BJ (cell line): ENCODE measurements around the gene SLC8A1. TPM values are rescaled to one million over a fixed set of nuclear protein-coding genes. Genes with fewer than 3 reads are reported as not detected.

Source experiments
- CTCF ChIA-PET: fragments of 350-600 bp; formaldehyde crosslinking; extraction: SDS; loops from one replicate; lab custom pipeline; 2021; ENCODE audit warnings: antibody characterized with exemption, inconsistent platforms; lab: Yijun Ruan, JAX
- POLR2A ChIA-PET: fragments of 300-600 bp; sonication (Branson Sonifier 250); formaldehyde crosslinking; extraction: SDS; loops from one replicate; lab custom pipeline; 2021; ENCODE audit warnings: antibody characterized with exemption; lab: Charles Lee
- DNase-seq: peaks from one replicate; pipeline ENCODE4 v3.0.0-alpha.2; 2011; ENCODE audit warnings: low read depth
- H3K27me3 ChIP-seq: 2 replicates; pipeline ENCODE4 v1.6.0; 2011; ENCODE audit warnings: low read length; ENCODE audit not compliant: control insufficient read depth, insufficient read depth
- H3K36me3 ChIP-seq: 2 replicates; pipeline ENCODE4 v1.5.1; 2011; ENCODE audit warnings: low read length; ENCODE audit not compliant: control insufficient read depth, insufficient read depth
- H3K4me3 ChIP-seq: 2 replicates; pipeline ENCODE4 v1.5.1; 2011; ENCODE audit warnings: low read depth, mild to moderate bottlenecking, control low read depth, low read length
- polyA plus RNA-seq: library from polyadenylated mRNA; depleted of rRNA; stranded (reverse); fragments of >200 nt; gene quantifications from 2 replicates; pipeline ENCODE4 v1.2.3, GENCODE V29; 2011
- TF ChIP-seq, protein P1 (sequence below): IDR thresholded peaks from 2 replicates; pipeline ENCODE4 v1.5.1; 2011; ENCODE audit warnings: low read depth, mild to moderate bottlenecking, control low read depth, inconsistent platforms, low read length, moderate library complexity; ENCODE audit not compliant: insufficient read depth

The SLC8A1 gene
- polyA plus RNA-seq, 1 experiment, result 18.5 TPM

DNA sequence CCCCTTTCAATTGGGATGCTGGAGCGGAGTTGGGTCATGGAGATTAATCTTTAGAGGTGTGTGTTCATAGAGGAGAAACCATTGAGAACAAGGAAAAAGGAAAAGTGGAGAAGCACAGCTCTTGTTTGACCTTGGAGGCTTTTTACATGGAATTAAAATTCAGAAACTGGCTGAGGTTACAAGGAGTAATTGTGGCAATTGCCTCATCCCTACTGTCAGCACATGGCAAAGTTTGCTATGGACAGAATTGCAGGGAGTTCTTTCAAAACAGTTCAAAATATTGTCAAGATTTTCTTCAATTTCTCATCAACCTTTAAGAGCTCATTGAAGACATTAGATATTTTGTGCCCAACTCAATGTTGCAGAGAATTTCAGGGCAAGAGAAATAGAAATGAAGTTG, 232.7 kb downstream of the SLC8A1 start:
- ChIA-PET CTCF (no interaction called here), POLR2A (no interaction called here)
- Histone ChIP-seq H3K27me3 (no peaks in the 10 kb centered on the region), H3K36me3 (no peaks in the 10 kb centered on the region), H3K4me3 (no peak overlapping the region)
- no peak for DNase-seq
- TF ChIP-seq, protein P1, sequence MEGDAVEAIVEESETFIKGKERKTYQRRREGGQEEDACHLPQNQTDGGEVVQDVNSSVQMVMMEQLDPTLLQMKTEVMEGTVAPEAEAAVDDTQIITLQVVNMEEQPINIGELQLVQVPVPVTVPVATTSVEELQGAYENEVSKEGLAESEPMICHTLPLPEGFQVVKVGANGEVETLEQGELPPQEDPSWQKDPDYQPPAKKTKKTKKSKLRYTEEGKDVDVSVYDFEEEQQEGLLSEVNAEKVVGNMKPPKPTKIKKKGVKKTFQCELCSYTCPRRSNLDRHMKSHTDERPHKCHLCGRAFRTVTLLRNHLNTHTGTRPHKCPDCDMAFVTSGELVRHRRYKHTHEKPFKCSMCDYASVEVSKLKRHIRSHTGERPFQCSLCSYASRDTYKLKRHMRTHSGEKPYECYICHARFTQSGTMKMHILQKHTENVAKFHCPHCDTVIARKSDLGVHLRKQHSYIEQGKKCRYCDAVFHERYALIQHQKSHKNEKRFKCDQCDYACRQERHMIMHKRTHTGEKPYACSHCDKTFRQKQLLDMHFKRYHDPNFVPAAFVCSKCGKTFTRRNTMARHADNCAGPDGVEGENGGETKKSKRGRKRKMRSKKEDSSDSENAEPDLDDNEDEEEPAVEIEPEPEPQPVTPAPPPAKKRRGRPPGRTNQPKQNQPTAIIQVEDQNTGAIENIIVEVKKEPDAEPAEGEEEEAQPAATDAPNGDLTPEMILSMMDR, result no peak

GRCh38 chr2:40218679-40219078, 233.2 kb downstream of the SLC8A1 start:
- POLR2A ChIA-PET, result no interaction called here
- DNase-seq, result no peak
- CTCF ChIA-PET, result no interaction called here

DNA sequence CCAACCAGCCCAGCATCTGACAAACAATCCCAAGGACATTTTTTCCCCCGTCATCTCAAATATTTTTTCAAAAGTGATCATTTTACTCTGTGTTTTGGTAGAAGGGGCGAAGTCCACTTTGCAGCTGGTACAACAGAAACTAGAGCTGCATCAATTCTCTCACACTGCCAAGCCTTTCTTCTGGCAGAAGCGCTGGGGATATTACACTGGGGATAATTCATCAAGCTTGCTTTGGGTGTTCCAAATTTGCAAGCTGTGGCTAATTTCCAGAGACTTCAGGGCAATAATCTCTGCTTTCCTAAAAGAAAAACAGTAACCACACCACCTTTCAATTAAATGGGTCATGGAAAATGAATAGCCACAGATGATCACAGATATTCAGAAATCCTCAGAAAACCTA, 238.3 kb downstream of the SLC8A1 start:
- Histone ChIP-seq H3K4me3 (no peak overlapping the region), H3K36me3 (no peaks in the 10 kb centered on the region), H3K27me3 (no peaks in the 10 kb centered on the region)
- CTCF ChIA-PET, result interaction anchor here (0.8 to 2.4 kb wide), 11 partner anchors 11 to 546 kb away, joined by 3 to 14 read pairs (median 3); no protein-coding TSS in a partner anchor
- TF ChIP-seq, protein P1, result no peak
- no peak for DNase-seq
- POLR2A ChIA-PET, result interaction anchor here (1.0 kb wide), 1 partner anchor 68 kb away, joined by 3 read pairs; no protein-coding TSS in a partner anchor

More at GRCh38 chr2:40218679-40219078, 233.2 kb downstream of the SLC8A1 start:
- Histone ChIP-seq H3K36me3 (no peaks in the 10 kb centered on the region), H3K4me3 (no peak overlapping the region), H3K27me3 (no peaks in the 10 kb centered on the region)
- TF ChIP-seq, protein P1, result no peak

- POLR2A ChIA-PET, result interaction anchor here (0.6 to 1.0 kb wide), 2 partner anchors 68 to 171 kb away, joined by 3 read pairs; no protein-coding TSS in a partner anchor
- CTCF ChIA-PET, result interaction anchor here (0.6 to 2.4 kb wide), 17 partner anchors 10 to 546 kb away, joined by 3 to 14 read pairs (median 3); no protein-coding TSS in a partner anchor
Observed at GRCh38 chr2:40213071-40213470, 238.8 kb downstream of the SLC8A1 start.

GRCh38 chr2:40210968-40211353, 240.9 kb downstream of the SLC8A1 start:
- CTCF ChIA-PET, result no interaction called here

More at GRCh38 chr2:40213071-40213470, 238.8 kb downstream of the SLC8A1 start:
- Histone ChIP-seq H3K36me3 (no peaks in the 10 kb centered on the region), H3K4me3 (no peak overlapping the region), H3K27me3 (no peaks in the 10 kb centered on the region)
- TF ChIP-seq, protein P1, result peak; percentile 60
- DNase-seq, result no peak

More at GRCh38 chr2:40210968-40211353, 240.9 kb downstream of the SLC8A1 start:
- TF ChIP-seq, protein P1, result no peak
- DNase-seq, result no peak
- Histone ChIP-seq H3K36me3 (no peaks in the 10 kb centered on the region), H3K27me3 (no peaks in the 10 kb centered on the region), H3K4me3 (no peak overlapping the region)
- POLR2A ChIA-PET, result no interaction called here
